Heart left ventricle (tissue), 16 donors: ENCODE results near the gene NAA60. TPM values are rescaled to one million over a fixed set of nuclear protein-coding genes. Genes with fewer than 3 reads are reported as not detected.

Experiments
- ATAC-seq, 4 donors: fragments of 200-7000 bp; cut with Tn5 transposase; one replicate each; pipeline ENCODE4 v1.9.1; 2020 to 2022; ENCODE audit warnings: moderate library complexity in 4 of 4, mild to moderate bottlenecking in 3 of 4, moderate number of reproducible peaks in 1 of 4
- DNase-seq, 5 donors: peaks; one replicate each; pipeline ENCODE4 v3.0.0-alpha.2; 2020
- H3K27ac ChIP-seq, 12 donors: fragments of 200-600 bp; sonication (generic) in 4 of 12; one replicate each; pipeline versions ENCODE4 v1.5.0 to v1.8.0; 2016 to 2022; ENCODE audit warnings: mild to moderate bottlenecking in 2 of 12
- H3K27me3 ChIP-seq, 9 donors: fragments of 200-600 bp; sonication (generic) in 2 of 9; one replicate each; pipeline versions ENCODE4 v1.5.1 to v1.8.0; 2016 to 2022; ENCODE audit warnings: mild to moderate bottlenecking in 3 of 9
- H3K36me3 ChIP-seq, 9 donors: fragments of 200-600 bp; sonication (generic) in 2 of 9; one replicate each; pipeline versions ENCODE4 v1.5.0 to v1.8.0; 2018 to 2022; ENCODE audit warnings: mild to moderate bottlenecking in 2 of 9
- H3K4me1 ChIP-seq, 12 donors: fragments of 200-600 bp; sonication (generic) in 4 of 12; one replicate each; pipeline versions ENCODE4 v1.5.0 to v1.8.0; 2016 to 2022; ENCODE audit warnings: mild to moderate bottlenecking in 3 of 12
- H3K4me3 ChIP-seq, 12 donors: fragments of 200-600 bp; sonication (generic) in 4 of 12; one replicate each; pipeline versions ENCODE4 v1.5.0 to v1.8.0; 2017 to 2022; ENCODE audit warnings: mild to moderate bottlenecking in 9 of 12, moderate library complexity in 4 of 12
- H3K9me3 ChIP-seq, 12 donors: fragments of 200-600 bp; sonication (generic) in 4 of 12; one replicate each; pipeline versions ENCODE4 v1.5.0 to v1.8.0; 2016 to 2022; ENCODE audit warnings: mild to moderate bottlenecking in 1 of 12
- CTCF ChIP-seq, 12 donors: fragments of 200-600 bp; sonication (generic) in 4 of 12; IDR thresholded peaks; one replicate each; pipeline versions ENCODE4 v1.5.0 to v1.8.0; 2018 to 2022; ENCODE audit warnings: antibody characterized with exemption in 12 of 12, mild to moderate bottlenecking in 5 of 12
- POLR2A ChIP-seq, 2 donors: fragments of 450-650 bp; IDR thresholded peaks; one replicate each; pipeline ENCODE4 v1.6.1; 2017; ENCODE audit warnings: antibody characterized with exemption in 2 of 2, mild to moderate bottlenecking in 2 of 2, moderate library complexity in 2 of 2
- WGBS, 4 donors: extraction: QIAGEN DNeasy Blood & Tissue Kit in 2 of 4; methylation state at CpG; one replicate each; pipeline versions ENCODE4 v1.1.5 to v1.1.7; 2013 to 2018; 5-methylcytosine and 5-hydroxymethylcytosine counted together
- intact Hi-C, 10 donors: fragments of 100-400 bp; cut with DNase I; formaldehyde crosslinking; loops; one replicate each; pipeline versions ENCODE4 v1.11.1 to v1.14.2; 2022
- microRNA-seq, 4 donors: library from miRNA; unstranded; fragments of <30 nt; microRNA quantifications; one replicate each; pipeline versions ENCODE4 to v1.2.0, GENCODE V29; 2017 to 2020
- polyA plus RNA-seq, 2 donors: library from polyadenylated mRNA; stranded (reverse); fragments of 200-250 nt; gene quantifications; one replicate each; pipeline ENCODE4 v1.2.3, GENCODE V29; 2013
- total RNA-seq, 9 donors: library from RNA; depleted of rRNA in 2 of 9; stranded (reverse); fragments of >200 nt in 2 of 9; fragmentation: NEBNext Ultra II Directional in 3 of 9; extraction: Animal tissue kit (Norgen Biotek cat#: 25700) in 3 of 9; gene quantifications; one replicate each; pipeline versions ENCODE4 v1.1.0 to v1.2.4, GENCODE V29; 2016 to 2023
- donor health status: ischemic (EF 13 %, LVEDD 7.1; RV severe dilation, severe dysfunction).
- donor health status: healthy with polysubstance abuse.
- donor health status: DM: no; HTN: yes; CAD: no.
- donor health status: DM: no; HTN: no; CAD: no.
- donor health status: ischemic (EF 25% LVEDD 6.9; RV normal size, moderate dysfunction).
- donor health status: ischemic (EF 25% LVEDD 5.7; RV mildly dilated, moderate dysfunction).
- donor health status: healthy.
- donor health status: DM: yes; HTN: yes; CAD: no.
- donor health status: ischemic (EF 35%, LVEDD 5.7; RV mildly dilated, moderate dysfunction).
- donor health status: nonischemic (EF 11% LVEDD 7.7; RV severe dilation, severe dysfunction).
- donor health status: DM: yes; HTN: yes; CAD: no.
- donor health status: PGD.
- donor health status: ischemic (EF 29% LVEDD 5.4; RV normal size, mild dysfunction).
- donor health status: nonischemic (EF 23%, LVEDD 6.1; RV moderate dilation, normal function).

NAA60 gene
- total and polyA plus RNA-seq, 11 donors, result 30.3 to 61.9 (median 38.6) TPM

DNA sequence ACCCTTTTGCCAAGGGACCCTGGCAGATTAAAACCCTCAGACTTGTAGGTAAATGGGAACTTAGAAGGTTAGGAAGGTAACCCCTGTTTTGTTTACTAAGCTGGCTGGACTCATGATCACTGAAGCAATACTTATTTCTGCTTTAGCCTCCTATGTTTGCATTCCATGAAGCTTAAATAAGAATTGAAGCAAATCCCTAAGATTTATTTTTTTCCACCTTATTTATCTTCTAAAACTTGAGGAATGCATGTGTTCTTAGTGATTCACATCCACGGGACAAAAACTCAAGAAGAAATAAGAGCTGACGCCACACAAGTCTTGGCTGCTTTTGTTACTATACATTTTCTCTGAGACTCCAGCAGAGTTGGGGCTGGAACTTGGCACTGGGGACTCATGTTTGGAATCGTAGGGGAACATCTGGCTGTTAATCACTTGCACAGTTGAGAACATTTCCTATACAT, 92.8 kb downstream of the NAA60 start:
- no peak overlapping the region for H3K4me3 ChIP-seq

More for the DNA sequence above, 92.8 kb downstream of the NAA60 start:
- DNase-seq (no peak), ATAC-seq (no peak)
- Histone ChIP-seq H3K27me3 (no peaks in the 10 kb centered on the region), H3K9me3 (no peaks in the 10 kb centered on the region), H3K27ac (peak overlapping the region in 7 of 12 donors; percentile 6 to 70 (median 53)), H3K36me3 (peaks cover 0 to 83% (median 71%) of the 10 kb centered on the region in 9 donors), H3K4me1 (peaks cover 0 to 9% (median 1%) of the 10 kb centered on the region in 12 donors)
- TF ChIP-seq CTCF (IDR thresholded peaks at IDR 0.05) (no peak), POLR2A (IDR thresholded peaks at IDR 0.05) (no peak)
- intact Hi-C loops, result loop anchor here in 1 of 10 donors (10.0 kb wide), 1 partner anchor 338 kb away; no protein-coding TSS in a partner anchor
- 64 to 73% (median 69%) methylated on average over 3 of the region's 3 CpGs for WGBS, 4 donors

Small RNAs within 50 kb of the gene (microRNA-seq; reads per million reads assigned to microRNA genes)
- gene MIR6126, result 0 reads per million in 4 donors

Other genes starting within 250 kb of the NAA60 start
- 1 to 10 TPM; 4.8 to 8.7 (median 6.5) TPM for gene ZNF200, start 208.5 kb upstream of the NAA60 start, total RNA-seq
- gene ZNF200, start 208.5 kb upstream of the NAA60 start, polyA plus RNA-seq, result 1 to 10 TPM; 2.7 to 4.7 TPM
- gene MEFV, start 187.0 kb upstream of the NAA60 start, total RNA-seq, result 1 to 10 TPM in 4 of 9 donors, under 1 TPM in 5; 0.39 to 4.3 (median 0.91) TPM
- gene MEFV, start 187.0 kb upstream of the NAA60 start, polyA plus RNA-seq, result under 1 TPM; 0.23 to 0.33 TPM
- gene ZNF263, start 160.2 kb upstream of the NAA60 start, total RNA-seq, result 10 to 100 TPM in 4 of 9 donors, 1 to 10 TPM in 5; 6.4 to 18.7 (median 9.6) TPM
- 10 to 100 TPM in 1 of 2 donors, 1 to 10 TPM in 1; 5.3 to 16.6 TPM for gene ZNF263, start 160.2 kb upstream of the NAA60 start, polyA plus RNA-seq
- gene TIGD7, start 138.2 kb upstream of the NAA60 start, total RNA-seq, result 10 to 100 TPM in 1 of 9 donors, 1 to 10 TPM in 8; 4.6 to 10.4 (median 8.2) TPM
- 1 to 10 TPM; 2.9 to 7.4 TPM for gene TIGD7, start 138.2 kb upstream of the NAA60 start, polyA plus RNA-seq
- gene ZNF75A, start 138.2 kb upstream of the NAA60 start, total RNA-seq, result 10 to 100 TPM; 13.3 to 27.3 (median 18.1) TPM
- 10 to 100 TPM; 12.3 to 22.0 TPM for gene ZNF75A, start 138.2 kb upstream of the NAA60 start, polyA plus RNA-seq
- under 1 TPM in 1 of 9 donors, not detected in 8; 0.36 TPM for gene OR2C1, start 87.8 kb upstream of the NAA60 start, total RNA-seq
- gene OR2C1, start 87.8 kb upstream of the NAA60 start, polyA plus RNA-seq, result not detected
- 1 to 10 TPM; 5.4 to 9.5 (median 7.5) TPM for gene ZSCAN32, start 42.7 kb upstream of the NAA60 start, total RNA-seq
- 1 to 10 TPM; 5.3 to 9.1 TPM for gene ZSCAN32, start 42.7 kb upstream of the NAA60 start, polyA plus RNA-seq
- 10 to 100 TPM in 5 of 9 donors, 1 to 10 TPM in 4; 8.4 to 21.0 (median 10.6) TPM for gene ZNF174, start 42.5 kb upstream of the NAA60 start, total RNA-seq
- gene ZNF174, start 42.5 kb upstream of the NAA60 start, polyA plus RNA-seq, result 1 to 10 TPM; 7.9 to 8.1 TPM
- gene ZNF597, start 176 bp upstream of the NAA60 start, total RNA-seq, result 1 to 10 TPM; 1.5 to 3.3 (median 1.8) TPM
- 1 to 10 TPM in 1 of 2 donors, under 1 TPM in 1; 0.65 to 1.4 TPM for gene ZNF597, start 176 bp upstream of the NAA60 start, polyA plus RNA-seq
- not detected for gene C16orf90, start 51.8 kb downstream of the NAA60 start, total RNA-seq
- not detected for gene C16orf90, start 51.8 kb downstream of the NAA60 start, polyA plus RNA-seq
- 10 to 100 TPM in 8 of 9 donors, 1 to 10 TPM in 1; 8.4 to 22.1 (median 15.7) TPM for gene CLUAP1, start 57.3 kb downstream of the NAA60 start, total RNA-seq
- 10 to 100 TPM in 1 of 2 donors, 1 to 10 TPM in 1; 4.9 to 18.0 TPM for gene CLUAP1, start 57.3 kb downstream of the NAA60 start, polyA plus RNA-seq
- 1 to 10 TPM in 5 of 9 donors, under 1 TPM in 4; 0.61 to 2.9 (median 1.1) TPM for gene NLRC3, start 133.7 kb downstream of the NAA60 start, total RNA-seq
- under 1 TPM; 0.44 to 0.57 TPM for gene NLRC3, start 133.7 kb downstream of the NAA60 start, polyA plus RNA-seq
- gene SLX4, start 167.9 kb downstream of the NAA60 start, total RNA-seq, result 1 to 10 TPM; 2.0 to 4.7 (median 3.2) TPM
- gene SLX4, start 167.9 kb downstream of the NAA60 start, polyA plus RNA-seq, result 1 to 10 TPM; 2.3 to 3.1 TPM
- gene DNASE1, start 211.0 kb downstream of the NAA60 start, total RNA-seq, result 1 to 10 TPM; 3.2 to 8.9 (median 5.6) TPM
- 10 to 100 TPM in 1 of 2 donors, 1 to 10 TPM in 1; 6.0 to 10.2 TPM for gene DNASE1, start 211.0 kb downstream of the NAA60 start, polyA plus RNA-seq